GM21619 (cell line): ENCODE results near the gene SLC17A9.
A peak's percentile ranks its signal among the peaks of the same experiment; 100 is the strongest.

Source experiments
- ATAC-seq: cut with Tn5 transposase; IDR thresholded peaks from one replicate; pipeline ENCODE4 v1.9.1; 2021; ENCODE audit not compliant: unreplicated experiment

The SLC17A9 gene

DNA sequence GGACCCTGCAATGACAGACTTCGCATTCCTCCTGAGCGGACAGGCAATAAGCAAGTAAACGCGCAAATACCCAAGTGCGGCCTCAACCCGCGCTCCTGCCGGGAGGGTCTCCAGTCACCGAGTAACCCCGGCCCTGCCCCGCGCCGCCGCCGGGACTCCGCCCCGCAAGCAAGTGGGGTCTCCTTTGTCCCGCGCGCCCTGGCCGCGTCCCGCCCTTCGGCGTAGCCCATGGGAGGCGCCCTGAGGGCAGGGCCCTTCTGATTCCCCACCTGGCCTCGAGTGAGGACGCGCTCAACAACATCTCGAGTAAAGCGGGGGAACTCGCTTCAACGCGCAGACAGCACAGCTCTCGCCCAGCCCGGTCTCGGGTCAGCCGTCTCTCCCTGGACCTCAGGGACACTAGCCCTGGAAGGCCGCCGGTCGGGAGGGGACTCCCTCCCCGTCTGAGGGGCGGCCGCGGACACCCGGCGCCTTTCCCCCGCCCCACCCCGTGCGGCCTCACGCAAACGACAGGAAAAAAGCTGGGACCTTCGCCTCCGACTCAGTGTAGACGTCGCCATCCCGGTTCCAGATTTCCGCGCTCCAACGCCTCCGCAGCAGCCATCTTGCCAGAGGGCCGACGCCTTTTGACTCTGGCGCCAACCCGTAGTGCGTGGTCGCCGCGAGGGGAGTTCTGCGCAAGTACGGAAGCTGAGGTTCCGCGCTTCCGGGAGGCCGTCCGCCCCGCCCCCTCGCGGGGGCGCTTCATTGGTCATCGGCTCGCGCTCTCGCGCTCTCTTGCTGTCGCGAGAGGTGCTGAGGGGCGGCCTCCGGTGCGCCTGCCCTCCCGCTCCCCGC lies 15.0 kb upstream of the SLC17A9 start:
- peak; percentile 74 for ATAC-seq

DNA sequence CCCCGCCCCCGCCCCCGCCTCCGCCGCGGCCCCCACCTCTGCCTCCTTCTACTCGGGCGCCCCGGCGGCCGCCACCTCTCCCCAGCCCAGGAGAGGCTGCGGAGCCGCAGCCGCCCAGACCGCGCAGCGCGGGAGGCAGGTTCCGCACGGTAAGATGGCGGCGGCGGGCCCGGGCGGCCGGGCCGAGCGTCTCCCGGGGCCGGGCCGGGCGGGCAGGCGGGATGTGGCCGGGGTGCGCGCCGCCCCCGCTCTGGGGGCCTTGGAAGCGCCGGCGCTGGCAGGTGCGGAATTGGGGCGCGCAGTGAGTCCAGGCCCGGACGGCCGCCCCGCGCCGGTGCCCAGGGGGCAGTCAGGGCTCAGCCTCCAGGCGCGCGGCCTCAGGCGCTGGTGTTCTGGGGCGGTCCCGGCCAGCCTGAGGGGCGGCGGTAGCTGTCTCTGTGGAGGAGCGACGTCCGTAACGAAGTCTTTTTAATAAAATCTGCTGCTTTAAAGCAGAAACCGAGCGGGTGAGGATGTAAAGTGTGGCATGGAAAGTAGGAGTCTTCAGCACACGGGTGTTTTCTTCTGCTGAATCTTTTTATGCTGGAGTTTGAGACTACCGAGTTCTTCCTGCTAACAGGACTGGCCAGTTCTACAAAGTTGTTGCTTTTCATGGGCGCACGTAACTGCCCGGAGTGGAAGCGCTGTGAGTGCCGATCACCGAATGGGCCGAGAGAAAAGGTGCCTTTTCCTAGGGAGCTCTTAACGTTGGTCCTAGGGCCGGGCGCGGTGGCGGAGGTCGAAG lies 14.2 kb upstream of the SLC17A9 start, which contains the start of gene GID8:
GID8 (plus strand) TSS at position 43 of the 784 bp plus-strand sequence. CDS start 3,356 bp downstream, outside the sequence.
- peak; percentile 48 for ATAC-seq

DNA sequence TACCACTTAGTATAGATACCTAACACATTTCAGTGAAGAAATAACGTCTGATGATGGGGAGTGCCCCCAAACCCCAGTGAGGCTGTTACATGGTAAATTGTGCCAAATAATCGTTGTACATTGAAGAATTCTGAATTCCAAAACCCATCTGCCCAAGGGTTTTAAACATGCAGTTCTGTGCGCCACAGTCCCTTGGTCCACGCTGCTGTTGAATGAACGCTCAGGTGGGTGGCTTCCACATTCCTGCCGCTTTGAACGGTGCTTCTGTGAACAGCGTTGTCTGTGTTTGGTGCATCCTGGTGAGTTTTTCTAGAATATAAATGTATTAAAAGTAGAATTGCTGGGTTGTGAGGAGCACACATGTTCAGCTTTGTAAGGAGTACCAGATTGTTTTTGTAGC lies 11.6 kb upstream of the SLC17A9 start:
- ATAC-seq, result no peak

DNA sequence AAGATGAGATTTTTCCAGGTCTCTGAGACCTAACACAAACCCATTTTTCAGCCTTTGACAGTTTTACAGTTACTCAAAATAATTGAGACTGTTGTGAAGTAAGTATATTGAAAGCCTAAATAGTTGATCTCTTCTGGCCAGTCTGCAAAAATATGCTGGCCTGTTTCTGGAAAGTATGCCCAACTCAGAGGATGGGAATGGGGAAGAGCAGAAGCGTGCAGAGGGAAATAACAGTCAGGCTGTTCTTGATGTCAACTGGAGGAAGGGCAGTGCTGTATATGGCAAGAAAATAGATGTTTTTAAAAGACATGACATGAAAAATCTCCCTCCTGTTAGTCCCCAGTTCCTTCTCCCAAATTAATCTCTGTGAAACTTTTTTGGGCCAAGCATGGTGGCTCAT lies 10.7 kb upstream of the SLC17A9 start:
- ATAC-seq, result no peak

DNA sequence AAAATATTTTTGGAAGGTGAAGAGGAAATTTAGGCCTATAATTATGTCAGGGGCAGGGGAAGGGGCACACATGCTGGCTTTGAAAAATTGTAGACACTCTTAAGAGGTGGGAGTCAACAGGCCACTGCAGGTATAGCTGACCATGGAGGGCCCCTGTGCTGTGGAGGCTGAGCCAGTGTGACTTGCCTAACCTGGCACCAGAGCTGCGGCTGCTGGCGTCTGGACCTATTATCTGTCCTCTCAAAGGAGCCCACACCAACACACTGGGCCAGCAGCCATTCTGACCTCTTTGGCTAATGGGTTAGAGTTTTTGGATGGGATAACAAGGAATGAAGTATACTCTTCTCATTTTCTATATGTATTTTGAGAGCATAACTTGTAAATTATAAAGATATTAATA lies 10.1 kb upstream of the SLC17A9 start:
- ATAC-seq, result no peak

DNA sequence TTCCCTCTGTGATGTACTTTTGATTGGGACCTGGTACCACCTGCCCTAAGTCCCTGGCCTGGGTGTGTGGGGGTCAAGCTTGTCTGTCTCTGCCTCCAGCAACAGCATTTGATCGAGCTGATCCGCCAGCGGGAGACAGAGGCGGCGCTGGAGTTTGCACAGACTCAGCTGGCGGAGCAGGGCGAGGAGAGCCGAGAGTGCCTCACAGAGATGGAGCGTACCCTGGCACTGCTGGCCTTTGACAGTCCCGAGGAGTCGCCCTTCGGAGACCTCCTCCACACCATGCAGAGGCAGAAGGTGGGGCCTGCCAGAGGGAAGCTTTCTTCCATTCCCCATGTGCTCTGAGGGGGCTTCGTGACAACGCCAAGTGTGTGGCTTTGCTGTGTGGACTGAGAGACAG lies 9.1 kb upstream of the SLC17A9 start:
- ATAC-seq, result no peak

DNA sequence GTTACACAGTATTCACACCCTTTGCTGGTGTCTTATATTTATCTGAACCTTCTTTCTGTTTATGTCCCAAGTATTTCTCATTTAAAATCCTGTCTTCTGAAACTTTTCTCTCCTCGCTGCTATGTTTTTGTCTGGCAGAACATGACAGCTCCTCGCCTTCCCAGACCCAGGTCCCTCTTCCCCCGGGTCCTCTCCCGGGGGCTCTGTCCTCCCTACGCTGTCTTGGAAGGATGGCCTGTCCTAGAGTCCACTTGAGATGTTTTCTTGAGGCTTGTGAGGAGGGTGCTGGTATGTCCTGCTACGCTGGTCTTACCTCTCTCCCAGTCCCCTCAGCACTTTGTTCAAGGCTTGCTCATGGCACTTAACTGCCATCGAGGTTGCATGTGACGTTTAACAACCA lies 8.3 kb upstream of the SLC17A9 start:
- ATAC-seq, result no peak

DNA sequence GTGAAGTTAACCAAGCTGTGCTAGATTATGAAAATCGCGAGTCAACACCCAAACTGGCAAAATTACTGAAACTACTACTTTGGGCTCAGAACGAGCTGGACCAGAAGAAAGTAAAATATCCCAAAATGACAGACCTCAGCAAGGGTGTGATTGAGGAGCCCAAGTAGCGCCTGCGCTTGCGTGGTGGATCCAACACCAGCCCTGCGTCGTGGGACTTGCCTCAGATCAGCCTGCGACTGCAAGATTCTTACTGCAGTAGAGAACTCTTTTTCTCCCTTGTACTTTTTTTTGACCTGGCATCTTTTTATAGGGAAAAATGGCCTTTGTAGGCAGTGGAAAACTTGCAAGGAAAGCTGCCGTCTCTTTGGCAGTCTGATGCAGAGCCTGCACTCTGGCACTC lies 7.8 kb upstream of the SLC17A9 start:
- no peak for ATAC-seq

DNA sequence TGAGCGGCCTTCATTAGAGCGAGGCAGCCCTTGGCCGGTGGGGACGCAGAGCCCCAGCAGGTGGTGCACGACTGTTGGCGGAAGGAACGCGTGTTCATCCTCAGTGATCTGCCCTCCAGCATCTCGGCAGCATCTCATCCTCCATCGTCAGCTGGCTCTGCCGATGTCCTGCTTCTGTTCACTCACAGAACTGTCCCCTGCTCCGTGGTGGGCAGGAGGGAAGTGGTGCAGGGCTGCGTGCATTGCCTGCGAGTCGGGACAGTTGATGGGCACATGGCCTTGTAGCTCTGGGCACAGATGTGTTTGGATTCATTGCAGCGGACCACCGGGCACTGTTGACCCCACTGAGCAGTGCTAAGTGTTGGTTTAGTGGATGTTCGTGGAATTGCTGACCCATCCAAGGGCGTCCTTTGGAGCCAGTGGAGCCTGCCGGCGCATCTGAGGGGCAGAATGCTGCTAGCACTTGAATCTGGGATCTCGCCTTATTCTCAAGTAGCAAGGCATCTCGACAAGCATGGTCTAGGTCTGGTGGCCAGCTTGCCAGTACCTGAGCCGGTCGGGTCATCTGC lies 6.7 kb upstream of the SLC17A9 start:
- ATAC-seq, result no peak

DNA sequence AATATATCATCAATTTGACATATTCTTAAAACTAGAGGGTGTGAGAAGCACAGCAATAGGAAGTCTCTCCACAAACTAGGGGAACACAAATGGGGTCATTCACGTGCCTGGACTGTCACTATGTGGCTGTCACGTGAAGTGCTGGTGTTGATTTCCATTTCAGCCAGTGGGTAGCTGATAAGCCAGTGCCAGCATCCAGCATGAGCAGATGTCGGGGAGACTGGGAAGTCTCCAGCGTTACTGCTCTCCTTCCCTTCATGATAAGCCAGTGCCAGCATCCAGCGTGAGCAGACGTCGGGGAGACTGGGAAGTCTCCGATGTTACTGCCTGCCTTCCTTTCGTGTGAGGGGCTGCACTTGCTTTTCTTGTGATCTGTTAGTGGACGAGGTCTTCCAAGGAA lies 5.6 kb upstream of the SLC17A9 start:
- ATAC-seq, result no peak

DNA sequence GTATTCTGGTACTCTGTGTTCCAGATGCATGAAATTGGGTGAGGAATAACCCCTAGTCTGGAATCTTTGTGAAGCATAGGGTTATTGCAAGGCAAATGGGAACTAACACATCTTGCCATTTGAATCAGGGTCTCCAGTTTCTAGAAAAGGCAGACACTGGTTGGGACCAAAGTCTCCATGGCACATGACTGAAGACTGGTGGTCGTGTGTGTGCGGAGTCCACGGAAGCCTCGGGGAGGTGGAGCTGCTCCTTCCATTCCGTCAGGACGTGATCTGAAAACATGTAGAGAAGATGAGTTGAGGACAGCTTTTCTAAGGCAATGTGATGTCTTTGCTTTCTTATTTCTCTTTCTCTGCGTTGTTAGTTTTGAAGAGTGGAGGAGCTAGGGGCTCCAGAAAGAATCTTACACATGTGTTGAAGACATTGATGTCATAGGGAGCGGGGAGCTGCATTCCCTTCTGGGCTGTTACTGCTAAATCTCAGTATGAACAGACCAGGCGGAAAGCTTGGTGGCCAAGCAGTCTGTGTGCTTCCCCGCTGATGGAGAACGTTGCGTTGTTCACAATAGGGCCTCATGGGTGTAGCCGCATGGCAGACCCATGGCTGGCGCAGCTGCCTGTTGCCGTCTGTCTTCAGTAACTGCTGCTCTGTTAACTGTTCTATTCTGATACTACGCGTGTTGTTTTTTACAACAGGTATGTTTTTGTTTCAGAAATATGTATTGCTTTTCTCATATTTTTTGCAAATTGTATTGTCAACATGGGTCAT lies 4.8 kb upstream of the SLC17A9 start:
- no peak for ATAC-seq

DNA sequence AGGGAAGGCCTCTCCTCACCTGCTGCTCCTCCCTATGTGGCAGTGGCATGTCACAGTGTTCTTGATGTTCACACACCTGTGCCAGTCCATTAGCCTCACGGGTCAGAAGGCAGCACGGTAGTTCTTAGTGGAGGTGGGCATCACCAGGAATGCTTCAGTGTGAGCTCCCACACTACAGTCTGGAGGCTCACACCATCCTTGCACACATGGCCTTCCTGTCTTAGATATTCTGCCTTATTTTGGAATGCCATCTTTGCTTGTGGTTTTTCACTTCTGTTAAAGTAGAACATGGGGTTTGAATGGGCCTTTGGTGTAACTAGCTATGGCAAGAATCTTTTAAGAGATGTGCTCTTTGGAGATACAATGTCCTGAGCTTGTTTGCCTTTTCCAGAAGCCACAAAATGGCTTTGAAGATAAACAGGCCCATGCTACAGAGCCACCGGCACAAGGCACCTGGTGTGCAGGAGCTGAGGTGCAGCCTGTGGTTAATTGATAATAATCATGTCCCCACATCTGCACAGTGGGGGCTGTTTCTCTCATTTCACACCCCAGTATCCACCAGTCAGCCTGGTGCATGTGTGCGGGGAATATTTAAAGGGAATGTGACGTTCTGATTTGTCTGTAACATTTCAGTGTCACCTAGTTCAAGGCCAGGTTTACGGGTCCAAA lies 3.2 kb upstream of the SLC17A9 start:
- ATAC-seq, result no peak

DNA sequence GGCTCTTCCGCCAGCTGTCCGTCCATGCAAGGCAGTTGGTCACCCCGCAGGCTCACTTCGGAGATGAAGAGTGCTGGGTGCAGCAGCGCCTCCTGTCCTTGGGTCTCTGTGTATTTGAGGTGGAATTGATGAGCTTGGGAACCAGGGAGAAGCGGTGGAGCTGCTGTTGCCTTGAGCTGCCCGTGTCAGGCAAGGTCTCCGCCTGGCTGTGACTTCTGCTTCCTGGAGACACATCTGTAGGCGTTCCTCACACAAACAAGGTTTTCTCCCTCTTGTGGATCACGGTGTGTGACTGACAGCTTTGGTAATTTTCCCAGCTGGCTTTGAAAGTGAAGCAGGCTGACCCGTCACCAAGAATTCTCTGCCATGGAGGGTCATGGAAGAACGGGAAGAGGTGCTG lies 2.5 kb upstream of the SLC17A9 start:
- no peak for ATAC-seq

DNA sequence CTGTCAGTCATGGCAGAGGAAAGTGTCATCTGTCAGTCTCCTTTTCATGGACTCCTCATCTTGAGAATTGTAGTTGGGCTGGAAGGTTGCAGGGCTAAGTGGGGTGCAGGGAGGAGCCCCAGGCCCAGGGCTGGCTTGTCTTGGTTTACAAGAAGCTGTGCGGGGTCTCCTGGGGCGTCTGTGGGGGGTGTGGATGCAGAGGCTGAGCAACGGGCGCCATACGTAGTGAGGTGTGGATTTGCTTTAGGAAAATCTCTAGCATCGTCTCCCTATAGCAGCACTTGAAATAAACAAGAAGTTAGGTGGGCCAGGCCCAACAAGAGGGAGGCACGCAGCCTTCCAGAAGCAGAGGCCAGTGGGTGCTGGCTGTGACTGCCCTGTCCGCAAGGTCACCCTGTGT lies 1.8 kb upstream of the SLC17A9 start:
- no peak for ATAC-seq

DNA sequence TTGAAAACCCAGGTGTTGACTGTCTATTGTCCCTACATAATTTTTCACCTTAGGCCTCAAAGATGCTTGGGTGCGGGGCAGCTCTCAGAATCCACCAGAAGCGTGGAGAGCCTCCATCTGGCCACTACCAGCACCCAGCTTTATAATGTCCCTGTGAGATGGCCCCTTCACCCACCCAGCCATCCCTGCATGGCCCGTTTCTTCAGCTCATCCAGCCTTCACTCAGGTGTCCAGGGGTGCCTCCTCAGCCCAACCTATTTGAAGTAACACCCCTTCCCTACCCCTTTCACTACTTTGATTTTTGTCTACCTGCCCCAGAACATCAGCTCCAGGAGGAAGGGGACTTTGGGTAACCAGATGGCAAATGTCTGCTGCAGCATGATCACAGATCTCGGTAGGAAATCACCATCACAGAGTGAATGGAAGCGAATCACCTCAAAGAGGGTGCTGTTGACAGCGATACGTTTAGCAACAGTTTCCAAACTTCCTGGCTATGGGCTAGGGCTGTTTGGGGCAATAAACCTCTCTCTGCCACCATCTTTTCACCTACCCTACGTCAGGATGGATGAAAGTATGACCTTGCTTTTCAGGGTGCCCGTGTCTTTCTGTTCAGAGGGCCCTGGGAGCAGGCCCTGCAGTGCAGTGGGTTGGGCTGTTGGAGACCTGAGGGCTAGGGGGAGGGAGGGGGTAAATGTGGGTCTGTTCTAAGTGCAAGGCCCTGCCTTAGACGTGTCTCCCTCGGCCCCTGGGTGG lies 1.2 kb upstream of the SLC17A9 start:
- no peak for ATAC-seq

DNA sequence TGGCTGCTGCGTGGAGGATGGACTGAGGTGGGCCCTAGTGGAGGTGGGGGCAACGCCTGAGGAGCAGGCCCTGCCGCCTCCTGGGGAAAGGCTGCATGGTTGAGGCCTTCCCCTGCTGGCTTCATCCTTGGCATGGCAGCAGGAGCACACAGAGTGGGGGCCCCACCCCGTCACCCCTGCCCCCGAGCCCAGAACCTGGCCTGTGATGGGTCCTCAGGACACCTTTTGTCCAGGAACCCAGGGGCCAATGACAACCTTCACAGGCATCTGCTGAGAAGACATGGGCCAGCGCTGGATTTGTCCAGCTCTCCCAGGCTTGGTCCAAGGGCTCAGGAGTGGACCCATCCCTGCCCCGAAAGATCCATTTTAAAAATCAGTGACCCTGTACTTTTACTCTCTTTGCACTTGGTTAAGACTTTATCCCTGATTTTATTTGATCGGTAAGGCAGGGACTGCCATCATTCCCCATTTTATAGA lies 575 bp upstream of the SLC17A9 start:
- no peak for ATAC-seq

DNA sequence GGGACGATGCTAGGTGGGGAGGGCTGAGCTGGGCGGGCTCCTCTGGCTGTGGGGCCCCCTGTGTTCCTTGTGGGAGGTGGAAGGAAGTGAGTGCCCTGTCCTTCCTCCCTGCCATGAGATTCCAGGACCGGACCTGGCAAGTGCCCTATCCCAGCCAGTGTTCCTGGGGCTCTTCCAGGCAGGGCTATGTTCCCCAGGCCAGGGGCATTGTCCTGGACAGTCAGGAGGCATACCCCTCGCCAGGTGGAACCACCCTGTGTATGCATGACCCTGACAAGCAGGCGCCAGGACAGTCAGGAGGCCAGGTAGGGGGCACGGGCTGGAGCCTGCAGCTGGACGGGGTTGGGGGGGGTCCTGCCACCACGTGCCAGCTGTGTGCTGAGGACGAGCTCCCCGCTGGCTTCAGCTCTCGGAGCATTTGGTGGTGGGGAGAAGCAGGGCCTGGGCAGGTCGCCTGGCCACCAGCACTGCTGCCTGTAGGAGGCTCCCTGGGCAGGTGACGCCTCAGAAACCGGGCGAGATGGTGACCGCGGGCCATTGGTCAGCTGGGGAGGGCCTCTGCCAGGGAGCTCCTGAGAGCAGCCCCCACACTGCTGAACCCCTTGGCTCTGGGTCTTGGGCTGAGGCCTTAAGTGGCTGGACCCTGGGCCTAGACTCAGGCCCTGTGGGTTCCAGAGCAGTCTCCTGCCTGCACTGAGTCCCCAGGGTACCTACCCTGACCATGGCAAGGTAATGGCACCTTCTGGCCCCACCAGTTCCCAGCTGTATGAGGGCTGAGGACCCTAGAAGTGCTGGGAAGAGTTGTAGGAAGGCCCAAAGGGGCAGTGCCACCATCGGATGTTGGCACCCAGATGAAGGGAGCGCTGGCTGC lies 694 bp downstream of the SLC17A9 start:
- peak; percentile 1 for ATAC-seq

DNA sequence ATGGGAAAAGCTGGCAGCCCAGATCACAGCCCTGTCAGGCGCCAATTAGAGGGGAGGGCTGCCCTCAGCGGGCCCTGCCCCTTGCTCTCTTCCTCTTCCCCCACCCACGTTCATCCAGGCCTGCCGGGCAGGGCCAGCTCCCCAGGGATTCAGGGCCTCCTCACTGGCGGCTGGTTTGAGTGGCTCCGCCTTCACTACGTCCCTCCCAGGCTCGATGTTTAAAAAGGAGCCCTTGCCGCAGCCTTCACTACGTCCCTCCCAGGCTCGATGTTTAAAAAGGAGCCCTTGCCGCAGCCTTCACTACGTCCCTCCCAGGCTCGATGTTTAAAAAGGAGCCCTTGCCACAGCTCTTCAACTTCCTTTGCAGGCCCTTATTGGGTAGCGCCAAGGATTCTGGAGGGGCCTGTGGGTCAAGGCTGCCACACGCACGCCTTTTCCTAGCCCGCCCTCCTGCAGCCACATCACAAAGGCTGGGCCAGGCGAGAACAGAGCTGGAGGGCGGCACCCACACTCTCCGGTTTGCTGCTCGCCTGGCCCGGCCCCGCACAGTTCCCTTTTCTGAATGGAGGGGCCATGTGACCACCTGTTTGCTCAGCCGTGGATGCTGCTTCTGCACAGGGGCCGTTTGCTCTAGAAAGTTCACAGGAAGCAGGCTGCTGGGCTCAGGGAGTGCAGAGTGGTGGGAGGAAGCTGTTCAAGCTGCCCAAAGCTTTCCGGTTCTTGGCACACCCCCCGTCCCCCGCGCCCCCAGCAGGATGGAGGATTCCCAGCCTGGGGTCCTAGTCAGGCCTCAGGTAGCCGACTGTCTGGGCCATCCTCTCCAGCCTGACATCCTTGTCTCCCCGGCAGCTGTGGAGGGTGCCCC lies 1.6 kb downstream of the SLC17A9 start:
- ATAC-seq, result peak; percentile 67
